Esophagus muscularis mucosa (tissue), 3 donors: ENCODE measurements around the gene OTUD6A.

ENCODE experiments used
- CTCF ChIP-seq, 3 experiments: fragments of 200-600 bp in 2 of 3; fragments of 450-650 bp in 1 of 3; sonication (generic) in 2 of 3; IDR thresholded peaks; one replicate each; pipeline ENCODE4 v1.5.1; 2017 to 2019; ENCODE audit warnings: antibody characterized with exemption in 3 of 3, mild to moderate bottlenecking in 2 of 3, moderate library complexity in 1 of 3
- POLR2AphosphoS5 ChIP-seq, 2 donors: sonication (generic); formaldehyde crosslinking; IDR thresholded peaks; one replicate each; pipeline ENCODE4 v1.6.1; 2017; ENCODE audit warnings: antibody characterized with exemption in 2 of 2

DNA sequence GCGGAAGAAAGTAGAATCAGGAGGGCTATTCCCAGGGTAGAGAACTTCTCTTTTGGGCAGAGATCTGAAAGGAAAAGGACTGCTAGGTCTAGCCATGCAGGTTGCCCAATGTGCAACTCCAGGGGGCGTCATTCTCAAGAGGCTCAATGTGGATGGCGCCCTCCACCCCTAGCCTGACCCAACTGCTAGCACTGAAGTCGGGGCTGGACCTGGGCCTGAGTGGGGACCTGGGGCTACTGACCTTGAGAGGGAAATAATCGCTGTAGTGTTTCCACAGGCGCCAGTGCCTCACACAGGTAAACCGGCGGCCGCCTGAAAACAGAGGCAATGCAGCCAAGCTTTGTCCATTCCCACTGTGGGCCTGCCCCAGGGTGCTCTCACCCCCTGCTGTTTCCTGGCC, 18.6 kb upstream of the OTUD6A start:
- TF ChIP-seq CTCF (IDR thresholded peaks at IDR 0.05) (no peak), POLR2AphosphoS5 (IDR thresholded peaks at IDR 0.05) (no peak)
